HG02588 (cell line): ENCODE data around the gene ELAVL1.
"Not testable (repeated sequence)": the region's sequence is repeated elsewhere in the genome, so short reads cannot be mapped to it uniquely, and the experiment has no call there.

Experiments used
- ATAC-seq: cut with Tn5 transposase; IDR thresholded peaks from one replicate; pipeline ENCODE4 v1.9.1; 2021; ENCODE audit warnings: mild to moderate bottlenecking, moderate library complexity; ENCODE audit not compliant: unreplicated experiment

Gene ELAVL1

DNA sequence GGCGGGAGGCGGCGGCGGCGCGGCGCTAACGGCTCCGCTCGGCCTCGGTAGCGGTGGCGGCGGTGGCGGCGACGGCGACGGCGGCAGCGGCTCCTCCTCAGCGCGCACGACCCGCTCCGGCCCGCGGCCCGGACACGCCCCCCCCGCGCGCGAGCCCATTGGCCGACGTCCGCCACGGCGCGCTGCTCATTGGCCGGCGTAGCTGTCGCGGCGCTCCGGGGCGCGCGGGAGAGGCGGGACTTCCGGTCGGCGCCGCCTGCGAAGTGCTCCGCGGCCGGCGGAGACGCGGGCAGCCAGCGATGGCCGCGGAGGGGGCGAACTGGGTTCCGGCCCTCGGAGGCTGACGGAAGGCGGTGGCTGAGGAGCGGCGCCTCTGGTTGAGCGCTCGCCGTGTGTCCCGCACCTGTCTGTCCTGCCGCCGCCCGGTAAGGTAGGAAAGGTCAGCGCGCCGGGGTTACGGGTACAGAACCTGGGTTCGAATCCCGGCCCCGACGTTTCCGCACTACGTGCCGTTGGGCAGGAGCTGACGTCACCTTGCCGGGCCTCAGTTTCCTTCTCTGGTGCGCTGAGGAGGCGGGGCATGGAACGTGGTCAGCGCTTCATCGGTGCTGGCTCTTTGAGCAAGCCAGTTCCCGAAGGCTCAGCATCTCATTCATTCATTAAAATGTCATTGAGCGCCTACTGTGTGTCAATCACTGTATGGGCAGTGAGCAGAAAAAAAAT is at the start of gene ELAVL1:
TSS of gene ELAVL1 (minus strand) at position 108 of the 723 bp plus-strand sequence. CDS start 13,826 bp downstream, outside the sequence.
- peak; percentile 73 for ATAC-seq

DNA sequence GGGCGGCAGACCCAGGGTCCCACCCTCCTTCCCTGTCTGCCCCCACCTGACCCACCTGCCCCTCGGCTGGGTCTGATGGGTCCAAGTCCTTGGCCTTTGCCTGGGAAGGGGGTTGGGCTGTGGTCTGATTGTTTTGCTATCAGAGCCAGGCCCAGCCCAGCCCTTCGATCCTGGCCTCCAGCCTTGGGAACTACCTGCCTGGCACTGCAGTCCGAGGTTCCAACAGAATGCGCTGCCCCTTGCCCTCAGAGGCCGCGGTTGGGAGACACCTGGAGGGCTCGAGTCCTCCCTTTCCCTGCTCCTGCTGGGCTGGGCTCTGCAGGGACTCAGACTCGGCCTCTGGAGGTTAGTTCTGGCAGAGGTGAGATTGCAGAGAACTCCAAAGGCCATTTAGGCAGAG is 48.7 kb upstream of the ELAVL1 start:
- ATAC-seq: no peak

DNA sequence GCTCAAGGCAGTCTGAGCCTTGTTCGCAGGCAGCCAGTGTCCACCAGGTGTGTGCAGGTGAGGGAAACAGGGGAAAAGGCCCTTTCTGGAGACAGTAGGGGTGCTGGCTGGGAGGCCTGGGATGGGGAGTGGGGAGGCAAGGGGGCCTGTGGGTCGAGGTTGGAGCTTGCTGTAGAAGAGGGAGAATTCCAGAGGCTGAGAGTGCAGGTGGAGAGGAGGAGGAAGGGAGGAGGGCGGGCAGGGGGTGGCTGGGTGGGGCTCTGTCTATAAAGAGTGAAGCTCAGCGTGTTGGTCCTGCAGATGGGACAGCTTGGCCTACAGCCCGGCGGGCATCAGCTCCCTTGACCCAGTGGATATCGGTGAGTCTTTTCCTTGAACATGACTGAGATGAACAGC is 47.0 kb upstream of the ELAVL1 start, which contains the start of gene CCL25:
TSS of gene CCL25 (plus strand) at position 297 of the 396 bp plus-strand sequence. CDS start 290 bp downstream, outside the sequence.
- no peak for ATAC-seq

DNA sequence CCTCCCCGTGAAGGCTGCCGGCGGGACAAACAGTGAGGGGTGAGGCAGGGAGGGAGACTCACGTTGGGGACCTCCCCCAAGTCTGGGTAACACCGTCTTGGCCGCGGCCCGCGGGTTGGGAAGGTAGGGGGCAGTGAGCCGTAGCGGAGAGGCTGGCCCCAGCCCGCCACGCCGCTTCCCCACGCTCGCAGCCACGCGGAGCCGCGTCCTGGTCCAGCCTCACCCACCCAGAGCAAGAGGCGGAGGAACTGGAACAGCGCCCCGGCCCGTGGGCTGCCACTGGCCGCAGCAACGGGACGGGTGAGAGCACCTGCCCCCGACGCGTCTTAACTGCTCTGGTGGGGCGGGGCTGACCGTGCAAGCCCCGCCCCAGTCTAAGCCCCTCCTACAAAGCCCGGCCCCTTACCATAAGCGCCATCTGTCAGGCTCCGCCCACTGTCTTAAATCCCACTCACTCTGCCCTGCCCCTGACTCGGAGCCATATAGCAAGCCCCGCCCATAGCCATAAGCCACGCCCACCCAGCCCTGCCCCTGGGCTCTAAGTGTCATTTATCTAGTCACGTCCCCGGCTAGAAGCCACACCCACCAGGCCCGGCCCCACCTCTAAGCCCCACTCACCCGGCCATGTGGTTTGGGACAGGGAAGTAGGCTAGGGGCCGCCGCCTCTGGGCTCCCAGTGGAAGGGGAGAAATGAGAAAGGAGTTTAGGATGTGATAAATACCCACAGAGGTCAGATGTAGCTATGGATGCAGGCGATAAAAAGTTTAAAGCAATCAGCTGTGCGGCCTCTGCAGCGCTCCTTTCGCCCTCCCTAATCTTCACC is 45.0 kb upstream of the ELAVL1 start:
- peak; percentile 62 for ATAC-seq

DNA sequence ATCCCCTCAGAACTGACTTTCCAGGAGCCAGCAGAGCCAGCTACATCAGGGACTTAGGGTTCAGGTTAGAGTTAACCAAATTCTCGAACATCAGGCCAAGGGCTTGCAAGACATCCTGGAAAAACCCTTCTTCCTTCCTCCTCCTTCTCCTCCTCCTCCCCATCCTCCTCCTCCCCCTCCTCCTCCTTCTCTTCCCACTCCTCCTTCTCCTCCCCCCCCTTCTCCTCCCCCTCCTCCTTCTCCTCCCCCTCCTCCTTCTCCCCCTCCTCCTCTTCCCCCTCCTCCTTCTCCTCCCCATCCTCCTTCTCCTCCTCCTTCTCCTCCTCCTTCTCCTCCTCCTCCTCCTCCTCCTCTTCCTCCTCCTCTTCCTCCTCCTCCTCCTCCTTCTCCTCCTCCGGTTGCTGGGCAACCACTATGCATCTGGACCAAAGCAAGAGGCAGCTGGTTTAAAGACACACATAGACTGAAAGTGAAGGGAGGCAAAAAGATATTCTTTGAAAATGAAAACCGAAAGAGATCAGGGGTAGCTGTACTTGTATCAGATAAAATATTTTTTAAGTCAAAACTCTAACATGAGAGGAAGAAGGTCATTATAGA is 41.2 kb upstream of the ELAVL1 start:
- no peak for ATAC-seq

DNA sequence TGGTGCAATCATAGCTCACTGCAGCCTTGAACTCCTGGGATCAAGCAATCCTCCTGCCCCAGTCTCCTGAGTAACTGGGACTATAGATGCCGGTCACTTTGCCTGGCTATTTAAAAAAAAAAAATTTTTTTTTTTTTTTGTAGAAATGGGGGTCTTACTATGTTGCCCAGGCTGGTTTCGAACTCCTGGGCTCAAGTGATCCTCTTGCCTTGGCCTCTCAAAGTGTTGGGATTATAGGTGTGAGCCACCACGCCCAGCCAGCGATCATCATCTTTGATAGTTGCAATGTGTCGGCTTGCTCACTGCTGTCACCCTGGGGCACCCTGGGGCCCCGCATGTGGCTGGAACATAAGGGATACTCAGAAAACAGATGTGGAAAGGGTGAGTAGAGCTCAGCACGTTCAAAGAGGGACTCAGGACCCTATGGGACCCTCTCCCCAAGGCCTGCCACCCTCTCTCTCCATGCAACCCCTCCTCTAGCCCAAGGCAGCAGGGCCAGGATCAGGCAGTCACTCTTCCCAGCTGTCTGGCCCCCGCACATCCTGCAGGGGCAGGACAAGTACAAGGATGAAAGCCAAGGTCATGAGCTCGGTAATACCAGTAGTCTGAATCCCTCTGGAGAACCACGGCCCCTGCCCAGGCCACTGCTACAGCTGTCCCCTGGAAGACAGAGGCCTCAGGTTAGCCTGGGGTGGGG is 40.6 kb upstream of the ELAVL1 start:
- no peak for ATAC-seq

DNA sequence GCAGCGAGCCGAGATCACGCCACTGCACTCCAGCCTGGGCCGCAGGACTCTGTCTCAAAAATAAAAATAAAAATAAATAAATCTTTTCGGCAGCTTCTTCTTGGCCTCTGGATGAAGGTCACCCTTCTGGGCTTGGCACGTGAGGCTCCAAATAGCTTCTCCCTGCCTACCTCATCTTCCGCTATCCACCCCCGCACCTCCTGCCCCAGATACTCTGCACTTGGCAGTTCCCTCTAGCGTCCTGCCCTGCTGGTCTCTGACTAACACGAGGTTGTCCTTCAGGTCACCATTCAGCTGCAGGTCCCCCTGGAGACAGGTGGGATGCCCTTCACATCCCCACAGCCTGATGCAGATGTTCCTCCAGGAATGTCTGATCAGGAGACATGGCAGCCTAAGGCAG is 38.6 kb upstream of the ELAVL1 start:
- ATAC-seq: no peak

DNA sequence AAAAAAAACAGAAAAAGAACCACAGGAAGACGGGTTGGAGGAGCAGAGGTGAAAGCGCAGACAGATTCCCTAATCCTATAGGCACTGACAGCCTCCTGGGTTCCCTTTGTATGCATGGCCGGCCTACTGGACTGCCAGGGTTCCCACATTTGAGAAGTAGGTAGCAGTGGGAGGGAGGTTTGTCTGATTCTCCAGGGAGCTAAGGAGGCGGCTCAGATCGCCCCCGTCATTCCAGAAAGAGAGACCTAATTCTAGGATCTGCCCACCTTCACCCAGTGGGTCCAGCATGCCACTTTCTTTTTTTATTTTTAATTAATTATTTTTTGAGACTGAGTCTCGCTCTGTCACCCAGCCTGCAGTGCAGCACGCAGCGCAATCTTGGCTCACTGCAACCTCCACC is 37.5 kb upstream of the ELAVL1 start:
- no peak for ATAC-seq

DNA sequence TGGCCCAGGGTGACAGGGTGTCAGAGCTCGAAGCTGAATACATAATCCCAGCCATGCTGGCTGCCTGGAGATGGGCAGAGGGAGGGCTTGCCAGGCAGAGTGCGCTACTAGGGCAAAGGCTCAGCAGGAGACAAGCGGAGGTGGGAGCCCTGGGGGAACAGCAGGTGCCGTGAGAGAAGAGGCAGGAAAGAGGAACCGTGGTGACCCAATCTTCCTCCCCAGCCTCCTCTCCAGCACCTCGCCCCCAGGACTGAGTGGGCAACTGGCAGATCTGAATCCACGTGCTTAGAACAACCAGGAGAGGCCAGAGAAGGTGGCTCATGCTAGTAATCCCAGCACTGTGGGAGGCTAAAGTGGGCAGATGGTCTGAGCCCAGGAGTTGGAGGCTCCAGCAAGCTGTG is 36.1 kb upstream of the ELAVL1 start:
- no peak for ATAC-seq

DNA sequence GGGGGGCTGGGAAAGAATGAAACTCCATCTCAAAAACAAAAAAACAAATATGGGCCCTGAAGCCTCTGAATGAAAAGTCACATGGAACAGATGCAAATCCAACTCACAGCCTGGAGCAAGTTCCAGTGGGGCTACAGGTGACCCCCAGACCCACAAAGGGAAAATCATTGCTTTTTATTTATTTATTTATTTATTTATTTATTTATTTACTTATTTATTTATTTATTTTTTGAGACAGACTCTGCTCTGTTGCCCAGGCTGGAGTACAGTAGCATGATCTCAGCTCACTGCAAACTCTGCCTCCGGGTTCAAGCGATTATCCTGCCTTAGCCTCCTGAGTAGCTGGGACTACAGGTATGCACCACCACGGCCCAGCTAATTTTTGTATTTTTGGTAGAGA is 33.8 kb upstream of the ELAVL1 start:
- no peak for ATAC-seq

DNA sequence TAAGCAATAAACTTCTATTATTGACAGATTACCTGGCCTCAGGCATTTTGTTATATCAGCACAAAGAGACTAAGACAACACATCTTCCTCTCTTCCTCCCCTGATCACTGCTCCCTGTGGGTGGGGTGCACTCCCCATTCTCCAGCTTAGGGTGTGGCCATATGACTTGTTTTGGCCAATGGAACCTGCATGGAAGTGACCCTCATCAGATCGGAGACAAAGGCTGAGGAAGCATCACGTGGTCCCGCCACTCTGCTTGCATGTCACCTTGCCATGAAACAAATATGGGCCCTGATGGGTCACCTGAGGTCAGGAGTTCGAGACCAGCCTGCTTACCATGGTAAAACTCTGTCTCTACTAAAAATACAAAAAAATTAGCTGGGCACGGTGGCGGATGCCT is 33.4 kb upstream of the ELAVL1 start:
- no peak for ATAC-seq

DNA sequence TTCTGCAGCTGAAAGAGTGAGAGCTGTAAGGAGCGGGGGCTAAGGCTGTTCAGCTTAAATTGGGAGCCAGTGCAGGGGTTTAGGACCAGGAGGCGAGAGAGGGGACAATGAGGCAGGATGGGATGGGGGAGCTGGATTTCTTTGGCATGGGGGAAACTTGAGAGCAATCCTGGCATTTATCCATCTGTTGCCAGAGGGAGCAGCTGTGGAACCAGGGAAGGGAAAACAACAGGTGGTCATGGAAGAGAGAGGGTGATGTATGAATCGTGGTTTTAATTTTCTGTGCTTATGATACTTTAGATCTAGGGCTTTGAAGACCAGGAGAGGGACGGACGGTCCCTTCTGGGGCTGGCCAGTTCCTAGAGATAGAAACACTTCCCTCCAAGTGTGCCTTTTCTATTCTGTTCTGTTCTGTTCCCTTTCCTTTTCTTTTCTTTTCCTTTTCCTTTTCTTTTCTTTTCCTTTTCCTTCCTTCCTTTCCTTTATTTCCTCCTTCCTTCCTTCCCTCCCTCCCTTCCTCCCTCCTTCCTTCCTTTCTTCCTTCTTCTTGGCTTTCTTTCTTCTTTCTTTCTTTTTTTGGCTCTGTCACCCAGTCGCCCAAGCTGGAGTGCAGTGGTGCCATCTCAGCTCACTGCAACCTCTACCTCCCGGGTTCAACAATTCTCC is 31.1 kb upstream of the ELAVL1 start:
- no peak for ATAC-seq

DNA sequence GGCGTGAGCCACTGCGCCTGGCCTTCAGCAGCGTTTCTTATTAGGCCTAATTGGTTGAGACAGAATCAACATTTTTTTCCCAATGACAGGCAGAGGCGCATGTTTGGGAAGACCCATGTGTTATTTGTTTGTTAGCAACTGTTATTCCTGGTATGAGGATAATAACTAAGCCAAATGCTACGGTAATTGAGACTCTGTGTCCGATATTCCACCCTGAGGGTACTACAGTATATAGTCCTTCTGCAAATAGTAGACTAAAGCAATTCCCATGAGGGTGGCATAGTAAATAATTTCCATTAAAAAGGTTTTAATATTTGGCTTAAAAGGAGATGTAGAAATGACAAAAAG is 28.7 kb upstream of the ELAVL1 start:
- ATAC-seq: no peak

DNA sequence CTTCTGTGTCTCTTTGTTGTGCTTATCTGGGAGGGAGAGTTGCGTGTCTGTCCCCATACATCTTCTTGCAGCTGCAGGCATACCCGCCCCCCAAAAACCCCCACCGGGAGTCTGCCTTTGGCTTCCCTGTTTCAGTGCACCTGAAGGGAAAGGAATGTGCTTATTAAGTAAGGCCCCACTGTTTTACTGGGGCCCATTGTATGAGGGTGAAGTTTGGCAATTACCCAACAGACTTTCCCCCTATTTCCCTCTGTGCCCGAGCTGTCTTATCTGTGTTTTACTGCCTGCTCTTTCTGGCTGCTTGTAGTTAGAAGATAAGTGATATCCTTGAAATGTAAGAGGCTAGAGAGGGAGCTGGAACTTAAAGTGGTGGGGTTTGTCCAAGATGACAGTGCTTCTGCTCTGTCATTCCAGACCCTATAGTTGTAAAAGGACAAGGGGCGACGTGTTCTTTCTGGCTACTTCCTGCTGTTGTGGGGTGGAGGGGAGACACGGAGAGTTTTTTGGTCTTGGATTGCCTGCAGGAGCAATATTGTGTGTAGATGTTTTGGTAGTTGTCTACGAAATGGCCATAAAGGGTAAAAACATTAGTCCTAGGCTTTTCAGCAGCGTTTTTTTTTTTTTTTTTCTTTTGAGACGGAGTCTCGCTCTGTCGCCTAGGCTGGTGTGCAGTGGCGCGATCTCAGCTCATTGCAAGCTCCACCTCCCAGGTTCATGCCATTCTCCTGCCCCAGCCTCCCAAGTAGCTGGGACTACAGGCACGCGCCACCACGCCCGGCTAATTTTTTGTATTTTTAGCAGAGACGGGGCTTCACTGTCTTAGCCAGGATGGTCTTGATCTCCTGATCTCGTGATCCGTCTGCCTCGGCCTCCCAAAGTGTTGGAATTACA is 28.1 kb upstream of the ELAVL1 start:
- not testable (repeated sequence) for ATAC-seq

DNA sequence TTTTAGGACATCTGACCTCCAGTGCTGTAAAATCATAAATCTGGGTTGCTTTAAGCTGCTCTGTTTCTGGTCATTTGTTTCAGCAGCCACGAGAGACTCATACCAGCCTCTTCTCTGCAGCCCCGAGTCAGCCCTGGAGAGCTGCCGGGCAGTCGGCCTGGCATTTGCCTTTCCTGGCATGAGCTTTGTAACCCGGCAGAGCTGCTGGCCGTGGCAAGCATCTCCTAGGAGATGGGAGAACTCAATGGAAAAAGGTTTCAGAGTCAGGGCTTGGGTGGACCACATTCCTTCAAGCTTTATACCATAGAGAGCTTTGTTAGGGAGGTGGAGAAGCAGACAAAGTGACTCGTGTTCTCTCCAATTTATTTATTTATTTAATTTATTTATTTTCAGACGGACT is 25.5 kb upstream of the ELAVL1 start:
- no peak for ATAC-seq

DNA sequence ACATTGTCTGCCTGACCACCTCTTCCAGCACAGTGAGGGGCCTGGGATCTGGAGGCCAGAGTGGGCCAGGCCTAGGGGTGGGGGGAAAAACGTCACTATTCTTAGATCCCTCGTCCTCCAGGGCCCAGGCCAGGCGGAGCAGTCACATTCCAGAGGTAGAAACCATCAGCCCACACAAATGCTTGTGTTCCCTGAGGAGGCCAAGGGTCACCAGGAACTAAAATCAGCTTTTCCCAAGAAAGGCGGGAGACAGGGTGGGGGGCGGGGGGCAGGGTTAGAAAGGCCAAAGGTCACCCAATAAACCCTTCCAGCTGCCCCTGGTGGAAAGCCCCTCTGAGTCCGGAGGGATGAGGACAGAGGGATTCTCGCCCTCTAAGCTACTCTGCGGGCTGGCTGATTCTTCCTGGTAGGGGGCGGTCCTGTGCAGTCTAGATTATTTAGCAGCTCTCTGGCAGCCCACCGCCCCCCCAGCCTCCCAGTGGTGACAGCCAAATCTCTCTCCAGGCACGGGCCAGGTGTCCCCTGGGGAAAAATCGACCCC is 23.6 kb upstream of the ELAVL1 start:
- ATAC-seq: no peak

DNA sequence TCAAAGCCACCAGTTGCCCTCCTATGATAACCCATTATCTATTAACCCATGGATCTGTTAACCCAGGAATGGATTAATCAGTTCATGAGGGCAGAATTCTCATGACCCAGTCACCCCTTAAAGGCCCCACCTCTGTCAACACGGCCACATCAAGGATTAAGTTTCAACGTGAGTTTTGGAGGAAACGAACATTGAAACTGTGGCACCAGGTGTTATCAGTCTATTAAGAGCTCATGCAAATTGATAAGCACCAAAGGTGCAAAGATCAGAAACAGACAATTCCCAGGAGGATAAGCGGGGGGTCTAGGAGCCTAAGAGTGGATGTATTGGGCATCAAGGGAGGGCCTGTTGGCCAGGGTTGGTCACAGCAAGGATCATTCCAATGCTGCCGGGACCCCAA is 19.9 kb upstream of the ELAVL1 start:
- ATAC-seq: no peak

DNA sequence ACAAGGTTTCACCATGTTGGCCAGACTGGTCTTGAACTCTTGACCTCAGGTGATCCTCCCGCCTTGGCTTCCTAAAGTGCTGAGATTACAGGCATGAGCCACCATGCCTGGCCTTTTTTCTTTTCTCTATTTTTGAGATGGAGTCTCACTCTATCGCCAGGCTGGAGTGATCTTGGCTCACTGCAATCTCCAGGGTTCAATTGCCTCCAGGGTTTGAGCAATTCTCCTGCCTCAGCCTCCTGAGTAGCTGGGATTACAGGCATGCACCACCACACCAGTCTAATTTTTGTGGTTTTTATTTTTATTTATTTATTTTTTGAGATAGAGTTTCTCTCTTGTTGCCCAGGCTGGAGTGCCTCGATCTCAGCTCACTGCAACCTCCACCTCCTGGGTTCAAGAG is 18.8 kb upstream of the ELAVL1 start:
- ATAC-seq: not testable (repeated sequence)

DNA sequence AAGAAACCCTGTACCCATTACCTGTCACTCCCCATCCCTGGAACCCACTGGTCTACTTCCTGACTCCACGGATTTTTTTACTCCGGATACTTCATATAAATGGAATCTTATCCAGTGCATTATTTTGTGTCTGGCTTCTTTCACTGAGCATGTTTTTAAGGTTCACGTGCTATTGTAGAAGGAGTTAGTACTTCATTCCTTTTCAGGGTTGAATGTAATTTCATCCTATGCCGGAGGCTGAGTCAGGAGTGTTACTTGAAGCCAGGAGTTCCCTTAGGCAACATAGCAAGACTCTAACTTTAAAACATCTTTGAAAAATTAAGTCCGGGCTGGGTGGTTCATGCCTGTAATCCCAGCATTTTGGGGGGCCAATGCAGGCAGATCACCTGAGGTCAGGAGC is 17.9 kb upstream of the ELAVL1 start:
- no peak for ATAC-seq
